Activated CD4-positive, alpha-beta T cell treated with anti-CD3 and anti-CD28 coated beads, Interleukin-2, amount 50 U/mL, for 24 hours (primary cell): ENCODE measurements around the gene AGXT2.

Source experiments
- DNase-seq, 2 donors: peaks; one replicate each; pipeline ENCODE4 v3.0.0-alpha.2; 2020; ENCODE audit warnings: low read depth in 1 of 2, low spot score in 1 of 2

Gene AGXT2

GRCh38 chr5:35016174-35017051 is 31.3 kb downstream of the AGXT2 start:
- DNase-seq, result no peak

- DNase-seq, result no peak
These were observed 32.7 kb downstream of the AGXT2 start for GRCh38 chr5:35015063-35015462.

- DNase-seq, result no peak
These were observed 35.0 kb downstream of the AGXT2 start for GRCh38 chr5:35012796-35013195.

- DNase-seq, result no peak
These were observed 35.4 kb downstream of the AGXT2 start for GRCh38 chr5:35012365-35012764.

GRCh38 chr5:35010676-35011075 is 37.1 kb downstream of the AGXT2 start:
- DNase-seq, result no peak

- DNase-seq, result no peak
These were observed 38.1 kb downstream of the AGXT2 start for GRCh38 chr5:35009657-35010056.

- DNase-seq, result no peak
These were observed 38.7 kb downstream of the AGXT2 start for GRCh38 chr5:35009019-35009418.

- DNase-seq, result no peak
These were observed 43.0 kb downstream of the AGXT2 start for GRCh38 chr5:35004771-35005170.

- no peak for DNase-seq
These were observed 43.5 kb downstream of the AGXT2 start for GRCh38 chr5:35004200-35004599.

GRCh38 chr5:35003018-35003957 is 44.5 kb downstream of the AGXT2 start:
- peak; percentile 26 to 36 for DNase-seq

GRCh38 chr5:35002459-35002858 is 45.3 kb downstream of the AGXT2 start:
- no peak for DNase-seq

GRCh38 chr5:35001842-35002241 is 45.9 kb downstream of the AGXT2 start:
- DNase-seq, result no peak

- DNase-seq, result no peak
These were observed 49.5 kb downstream of the AGXT2 start for GRCh38 chr5:34998058-34998789.

GRCh38 chr5:34996261-34996660 is 51.5 kb downstream of the AGXT2 start:
- DNase-seq, result no peak

GRCh38 chr5:34993951-34994350 is 53.8 kb downstream of the AGXT2 start:
- DNase-seq, result no peak

- DNase-seq, result no peak
These were observed 56.1 kb downstream of the AGXT2 start for GRCh38 chr5:34991486-34992238.

- DNase-seq, result no peak
These were observed 60.8 kb downstream of the AGXT2 start for GRCh38 chr5:34986965-34987364.

- DNase-seq, result no peak
These were observed 64.9 kb downstream of the AGXT2 start for GRCh38 chr5:34982823-34983222.

GRCh38 chr5:34978681-34979080 is 69.1 kb downstream of the AGXT2 start:
- no peak for DNase-seq

- DNase-seq, result no peak
These were observed 69.7 kb downstream of the AGXT2 start for GRCh38 chr5:34977934-34978613.
